ENCODE results near the gene ZFAND3.
"Not testable (repeated sequence)": the region's sequence is repeated elsewhere in the genome, so short reads cannot be mapped to it uniquely, and the experiment has no call there.

Gene ZFAND3

DNA sequence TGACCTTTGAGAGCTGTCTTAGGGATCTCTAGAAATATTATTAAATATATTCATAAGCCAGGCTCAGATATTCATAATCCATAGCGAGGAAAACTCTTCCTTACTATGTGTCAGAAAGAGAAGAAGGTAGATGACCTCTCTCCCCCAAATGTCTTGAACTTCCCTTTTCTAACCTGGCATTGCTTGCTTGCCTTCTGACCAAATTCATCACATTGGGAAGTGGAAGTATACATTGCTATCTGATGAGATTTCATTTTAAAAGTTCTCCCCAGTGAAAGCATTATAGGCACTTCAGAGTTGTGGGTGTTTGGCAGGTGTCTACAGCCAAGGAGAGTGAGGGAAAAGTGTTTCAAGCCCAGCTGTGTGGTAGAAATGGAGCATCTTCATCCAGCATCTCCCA lies 197.3 kb downstream of the ZFAND3 start:
- no peak for DNase-seq

DNA sequence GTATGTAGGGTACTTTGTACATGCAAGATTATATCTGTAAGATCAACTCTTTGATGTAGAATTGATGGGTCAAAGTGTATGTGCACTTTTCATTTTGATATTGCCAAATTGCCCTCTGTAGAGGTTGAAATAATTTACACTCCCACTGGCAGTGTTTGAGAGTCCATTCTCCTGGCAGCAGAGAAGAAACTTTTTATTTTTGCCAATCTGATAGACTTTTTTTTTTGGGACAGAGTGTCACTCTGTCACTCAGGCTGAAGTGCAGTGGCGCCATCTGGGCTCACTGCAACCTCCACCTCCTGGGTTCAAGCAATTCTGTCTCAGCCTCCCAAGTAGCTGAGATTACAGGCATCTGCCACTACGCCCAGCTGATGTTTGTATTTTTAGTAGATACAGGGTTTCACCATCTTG lies 199.2 kb downstream of the ZFAND3 start:
- DNase-seq = no peak

DNA sequence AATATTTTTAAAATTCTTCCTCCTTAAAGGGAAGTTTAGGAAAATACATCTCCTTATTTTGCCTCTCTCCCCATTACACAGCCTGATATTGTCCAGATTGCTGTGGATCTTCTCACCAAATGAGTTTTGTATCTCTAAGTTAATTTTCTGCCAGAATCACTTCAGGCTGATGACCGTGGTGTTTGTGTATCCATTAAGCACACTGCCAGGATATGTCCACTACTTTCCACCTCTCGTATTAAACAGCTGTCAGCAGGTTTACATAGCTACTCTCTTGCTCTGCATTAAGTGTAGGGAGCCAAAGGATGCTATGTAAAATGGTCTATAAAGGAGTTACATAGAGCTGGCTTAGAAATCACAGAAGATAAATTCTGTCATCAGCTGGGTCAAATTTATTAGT lies 201.1 kb downstream of the ZFAND3 start:
- no peak for DNase-seq

DNA sequence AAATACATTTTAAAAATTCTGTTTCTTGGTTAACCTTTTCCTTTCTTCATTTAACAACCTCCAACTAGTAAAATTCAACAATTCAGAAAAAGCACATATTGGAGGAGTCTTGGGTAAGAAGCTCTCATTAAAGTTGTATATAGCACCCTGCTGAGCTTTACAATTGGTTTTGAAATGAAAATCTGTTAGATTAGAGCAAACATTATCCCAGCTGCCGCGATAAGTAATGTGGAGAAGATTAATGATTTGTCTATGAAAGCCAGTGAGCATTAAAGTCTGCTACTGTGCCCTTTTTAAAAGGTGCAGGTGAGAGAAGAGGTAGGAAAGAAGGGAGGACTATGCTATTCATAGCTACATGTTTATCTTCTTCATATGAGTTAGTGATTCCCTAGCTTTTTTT lies 201.5 kb downstream of the ZFAND3 start:
- no peak for DNase-seq

DNA sequence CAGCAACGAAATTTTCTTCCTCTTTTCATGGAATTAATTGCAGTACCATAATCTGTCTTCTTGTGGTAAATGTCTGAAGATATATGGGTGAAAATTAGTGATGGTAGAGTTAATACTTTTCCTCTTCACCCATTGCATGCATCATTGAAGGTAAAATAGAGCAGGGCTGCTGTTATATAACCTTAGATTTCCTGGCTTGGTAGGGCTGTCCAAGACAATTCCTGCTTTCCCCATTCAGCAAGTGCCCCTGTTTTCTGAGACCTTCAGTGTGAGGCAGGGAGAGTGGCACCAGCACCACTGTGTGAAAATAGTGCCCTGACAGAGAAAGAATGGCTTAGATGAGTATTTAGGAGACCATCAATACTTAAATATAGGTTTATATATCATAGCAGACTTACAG lies 202.0 kb downstream of the ZFAND3 start:
- DNase-seq = no peak

DNA sequence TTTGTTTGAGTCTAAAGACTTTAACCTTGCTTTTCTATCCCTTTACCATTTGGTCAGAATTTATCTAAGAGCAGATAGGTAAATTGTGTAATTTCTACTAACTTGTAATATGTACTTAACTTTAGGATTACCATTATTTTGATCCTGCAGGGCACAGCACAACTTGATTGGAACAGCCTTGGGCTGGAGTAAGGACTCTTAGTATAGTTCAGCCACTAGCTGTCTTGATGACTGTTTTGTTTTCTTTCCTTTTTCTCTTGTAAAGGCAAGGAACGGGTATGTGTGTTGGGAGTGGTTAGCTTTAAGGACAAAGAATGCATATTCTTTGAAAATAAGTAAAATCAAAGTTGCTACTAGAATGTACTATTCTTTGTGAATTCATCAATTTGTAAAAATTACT lies 203.2 kb downstream of the ZFAND3 start:
- no peak for DNase-seq

DNA sequence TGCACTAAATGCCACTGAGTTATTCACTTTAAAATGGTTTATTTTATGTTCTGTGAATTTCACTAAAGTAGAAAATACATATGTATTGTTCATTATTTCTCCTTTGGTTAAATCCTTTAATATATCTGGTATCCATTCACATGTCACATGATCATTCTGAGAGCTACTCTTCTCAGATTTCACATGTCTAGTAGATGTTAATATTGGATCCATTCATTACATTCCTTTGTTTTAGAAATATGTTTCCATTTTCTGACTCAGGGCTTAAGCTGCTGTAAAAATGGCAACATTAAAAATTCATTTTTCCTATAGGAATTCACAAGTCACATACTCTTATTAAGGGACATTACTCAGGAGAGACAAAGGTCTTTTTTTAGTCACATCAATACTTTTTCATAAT lies 205.4 kb downstream of the ZFAND3 start:
- DNase-seq = no peak

DNA sequence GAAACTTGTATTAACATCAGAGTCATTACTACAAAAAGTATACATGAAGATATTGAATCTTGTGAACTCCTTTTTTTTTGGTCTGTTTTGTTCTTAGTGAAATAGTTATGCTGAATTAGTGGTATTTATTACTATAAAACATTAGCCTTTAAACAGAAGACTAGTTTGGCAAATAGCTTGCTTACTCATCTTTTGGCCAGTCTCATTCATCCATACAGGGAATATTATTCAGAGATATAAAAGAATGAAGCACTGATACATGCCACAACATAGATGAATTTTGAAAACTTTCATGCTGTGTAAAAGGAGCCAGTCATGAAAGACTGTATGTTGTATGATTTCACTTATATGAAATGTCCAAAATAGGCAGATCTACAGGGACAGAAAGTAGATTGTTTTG lies 205.9 kb downstream of the ZFAND3 start:
- DNase-seq = no peak

DNA sequence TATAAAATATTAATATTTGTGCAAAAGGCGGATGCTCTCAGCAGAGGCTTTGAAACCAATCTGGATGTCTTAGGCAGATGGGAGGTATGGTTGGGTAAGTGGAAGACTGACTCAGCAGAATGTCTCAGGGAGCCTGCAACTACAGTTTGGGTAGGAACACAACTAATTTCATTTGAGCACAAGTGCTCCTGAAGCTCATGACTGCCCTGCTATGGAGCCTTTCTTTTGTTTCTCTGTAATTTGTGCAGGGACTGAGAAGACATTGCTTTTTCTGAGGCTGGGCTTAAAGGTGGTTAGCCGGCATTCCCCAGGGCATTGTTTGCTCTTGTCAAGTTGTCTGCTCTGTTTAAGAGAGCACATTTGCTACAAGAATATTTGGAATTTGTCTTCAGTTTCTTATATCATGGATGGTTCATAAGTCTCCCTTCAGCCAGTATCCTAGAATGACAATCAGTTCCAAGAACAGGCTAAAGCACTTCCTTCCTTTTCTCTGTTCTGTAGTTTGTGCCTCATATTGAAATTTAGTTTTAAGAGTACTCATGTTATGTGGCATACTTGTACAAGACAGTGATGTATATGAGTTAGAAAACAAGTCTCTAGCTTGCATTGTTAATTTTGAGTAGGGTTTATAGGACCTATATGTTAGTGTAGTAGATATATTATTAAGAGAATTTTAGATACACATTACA lies 208.3 kb downstream of the ZFAND3 start:
- DNase-seq = no peak

DNA sequence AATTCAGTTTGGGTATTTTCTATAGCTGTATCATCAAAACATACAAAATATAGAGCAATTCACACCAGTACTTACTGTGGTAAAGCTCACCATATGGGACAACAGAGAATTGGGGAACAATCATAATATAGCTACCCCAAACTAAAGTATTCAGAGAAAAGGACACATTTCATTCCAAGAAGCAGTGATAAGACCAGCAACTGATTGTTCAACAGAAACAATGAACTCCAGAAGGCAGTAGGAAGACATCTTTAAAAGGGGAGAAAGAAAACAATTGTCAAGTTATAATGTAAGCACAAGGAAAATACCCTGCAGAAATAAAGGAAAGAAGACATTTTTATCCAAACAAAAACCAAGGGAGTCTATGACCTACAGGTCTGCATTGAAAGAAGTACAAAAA lies 210.9 kb downstream of the ZFAND3 start:
- no peak for DNase-seq

DNA sequence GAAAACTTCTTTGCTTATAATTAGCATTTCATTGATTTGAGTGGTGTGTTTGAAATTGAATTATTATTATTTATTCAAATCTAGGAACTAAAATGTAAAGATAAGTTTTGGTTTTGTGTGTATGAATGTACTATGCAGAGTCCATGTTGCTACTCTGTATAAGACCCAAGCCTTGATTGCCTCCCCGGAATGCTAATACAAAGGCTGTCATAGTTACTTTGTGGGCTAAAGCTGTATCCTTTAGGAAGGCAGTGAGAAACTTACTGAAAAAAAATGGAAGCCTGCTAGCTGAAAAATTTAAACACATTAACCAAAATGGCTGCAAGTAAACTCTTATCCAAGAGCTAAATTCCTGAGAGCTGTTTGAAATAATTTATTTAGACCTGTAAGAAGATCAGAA lies 213.3 kb downstream of the ZFAND3 start:
- DNase-seq = no peak

DNA sequence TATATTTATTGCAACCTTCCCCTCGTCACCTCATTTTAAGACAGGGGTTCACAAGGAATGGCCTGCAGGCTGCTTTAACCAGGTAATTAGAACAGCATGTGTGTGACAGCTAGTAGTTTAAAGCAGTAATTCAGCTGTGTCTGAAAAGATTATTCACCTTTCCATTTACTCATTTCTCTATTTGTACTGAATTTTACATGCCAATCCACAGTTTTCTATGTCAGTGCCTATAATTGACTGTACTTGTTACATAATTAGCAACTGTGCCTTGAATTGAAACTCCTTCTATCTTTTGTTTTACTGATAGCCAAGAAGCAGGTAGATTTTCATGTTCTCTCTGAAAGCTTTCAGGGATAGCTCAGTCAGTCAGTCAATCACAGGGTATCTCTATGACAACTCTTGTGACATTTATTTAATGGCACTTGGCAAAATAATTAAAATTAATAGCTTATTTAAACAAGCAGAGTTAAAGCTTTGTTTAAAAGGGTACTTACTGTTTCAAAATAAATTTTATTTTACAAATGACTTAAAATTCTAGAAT lies 214.0 kb downstream of the ZFAND3 start:
- no peak for DNase-seq

DNA sequence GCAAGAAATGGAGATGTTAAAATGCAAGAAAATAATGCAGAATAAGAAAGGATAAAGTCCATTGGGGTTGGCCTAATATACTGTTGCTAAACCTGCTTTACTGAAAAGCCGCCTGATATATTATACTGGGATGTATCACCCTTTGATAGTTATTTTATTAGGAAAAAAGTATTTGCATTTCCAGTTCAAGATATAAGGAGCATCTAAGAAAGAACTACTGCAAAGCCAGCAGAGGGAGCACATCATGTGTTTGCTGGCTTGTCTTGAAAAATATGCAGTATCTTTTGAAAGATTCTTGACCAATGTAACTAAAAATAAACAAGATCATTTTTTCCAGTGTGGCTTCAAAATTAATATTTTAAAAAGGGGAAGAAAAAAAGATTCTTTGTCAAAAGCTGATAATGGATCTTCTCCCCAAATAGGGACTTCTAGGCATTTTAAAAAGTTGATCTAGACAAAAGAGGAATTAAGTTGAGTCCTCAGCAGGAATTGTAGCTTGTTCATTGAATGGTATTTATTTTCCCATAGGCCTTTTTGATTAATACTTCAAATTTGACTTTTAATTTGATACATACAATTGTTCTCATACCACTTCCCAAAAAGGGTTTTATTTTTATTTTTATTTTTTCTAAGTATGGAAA lies 214.9 kb downstream of the ZFAND3 start:
- DNase-seq = no peak

DNA sequence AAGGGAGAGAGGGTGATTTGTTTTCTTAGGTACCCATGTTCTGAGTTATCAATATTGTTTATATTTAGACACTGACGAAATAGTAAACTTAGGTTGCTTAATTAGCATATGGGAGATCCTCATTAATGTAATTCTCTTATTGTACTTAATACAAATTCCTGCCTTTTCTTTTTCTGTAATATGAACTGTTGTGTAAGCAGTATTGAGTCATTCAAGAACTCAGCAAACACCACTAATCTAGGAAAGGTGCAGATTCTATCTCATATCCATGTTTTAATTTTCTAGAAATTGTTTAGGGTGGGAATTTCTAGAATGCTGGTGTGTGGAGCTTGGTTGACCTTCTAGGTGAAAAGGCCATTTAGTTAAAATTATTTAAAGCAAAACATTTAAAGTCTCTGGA lies 216.0 kb downstream of the ZFAND3 start:
- no peak for DNase-seq

DNA sequence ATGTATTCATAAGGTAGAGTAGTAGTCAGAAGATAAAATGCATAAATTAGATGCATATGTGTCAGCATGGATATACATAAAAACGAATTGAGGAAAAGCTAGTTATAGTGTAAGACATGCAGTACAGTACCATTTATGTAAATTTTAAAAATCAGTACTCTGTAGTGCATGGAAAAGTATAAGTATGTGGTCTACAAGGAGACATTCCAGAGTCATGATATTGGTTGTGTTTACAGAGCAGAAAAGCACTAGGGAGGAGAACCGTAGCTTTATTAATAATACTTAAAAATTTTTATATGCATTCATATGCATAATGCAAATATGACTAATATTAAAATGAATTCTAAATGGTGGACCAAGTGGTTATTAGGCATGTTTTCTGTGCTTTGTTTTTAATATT lies 220.0 kb downstream of the ZFAND3 start:
- no peak for DNase-seq

DNA sequence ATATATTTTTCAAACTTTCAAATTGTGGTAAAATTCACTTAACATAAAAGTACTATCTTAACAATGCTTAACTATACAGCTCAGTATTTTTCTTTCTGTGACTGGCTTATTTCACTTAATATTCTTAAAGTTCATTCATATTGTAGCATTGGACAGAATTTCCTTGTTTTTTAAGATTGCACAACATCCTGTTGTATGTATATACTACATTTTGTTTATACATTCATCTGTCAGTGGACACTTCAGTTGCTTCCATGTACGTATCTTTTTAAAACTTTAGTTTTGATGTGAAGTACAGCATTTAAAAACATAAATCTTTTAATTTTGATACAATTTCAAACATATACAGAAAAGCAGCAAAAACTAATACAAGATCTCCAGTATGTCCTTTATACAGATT lies 220.7 kb downstream of the ZFAND3 start:
- no peak for DNase-seq

DNA sequence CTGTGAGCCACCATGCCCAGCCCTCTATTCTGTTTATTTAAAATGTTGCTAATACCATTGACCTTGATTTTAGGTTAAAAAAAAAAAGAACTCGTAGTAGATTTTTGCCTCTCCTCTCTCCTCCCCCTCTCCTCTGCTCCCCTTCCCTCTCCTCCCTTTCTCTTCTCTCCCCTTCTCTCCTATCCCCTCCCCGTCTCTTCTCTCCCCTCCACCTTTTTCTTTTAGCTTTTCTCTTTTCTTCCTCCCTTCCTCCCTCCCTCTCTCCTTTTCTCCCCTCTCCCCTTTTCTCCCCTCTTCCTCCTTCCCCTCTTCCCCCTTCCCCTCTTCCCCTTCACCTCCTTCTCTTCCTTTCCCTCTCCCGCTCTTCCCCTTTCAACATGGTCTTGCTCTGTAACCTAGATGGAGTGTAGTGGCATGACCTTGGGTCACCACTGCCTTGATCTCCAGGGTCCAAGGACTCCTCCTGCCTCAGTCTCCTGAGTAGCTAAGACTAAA lies 223.8 kb downstream of the ZFAND3 start:
- no peak for DNase-seq

DNA sequence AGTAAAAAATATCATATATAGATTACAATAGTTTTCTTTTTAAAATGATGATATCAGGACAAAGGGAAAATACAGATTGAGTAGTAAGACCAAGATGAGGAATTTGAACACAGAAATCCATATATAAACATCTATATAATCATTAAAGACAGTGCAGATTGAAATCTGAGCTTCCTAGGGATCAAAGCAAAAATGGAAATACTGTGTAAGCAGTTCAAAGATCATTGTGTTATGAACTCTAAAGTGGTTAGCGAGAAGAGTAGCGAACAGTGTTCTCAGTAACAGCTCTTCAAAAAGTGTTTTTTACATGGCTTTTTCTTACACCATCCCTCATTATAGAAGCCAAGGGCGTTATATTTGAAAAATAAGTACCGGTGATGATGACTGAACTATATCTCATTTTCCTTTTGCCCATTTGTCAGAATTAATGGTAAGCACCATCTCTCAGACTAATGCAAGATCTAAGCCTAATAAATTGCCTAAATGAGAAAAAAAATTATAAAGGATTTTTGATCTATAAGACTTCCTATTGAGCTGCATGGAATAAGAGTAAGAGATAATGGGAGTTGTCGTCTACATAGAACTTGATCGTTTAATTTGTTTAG lies 226.3 kb downstream of the ZFAND3 start:
- DNase-seq = no peak

DNA sequence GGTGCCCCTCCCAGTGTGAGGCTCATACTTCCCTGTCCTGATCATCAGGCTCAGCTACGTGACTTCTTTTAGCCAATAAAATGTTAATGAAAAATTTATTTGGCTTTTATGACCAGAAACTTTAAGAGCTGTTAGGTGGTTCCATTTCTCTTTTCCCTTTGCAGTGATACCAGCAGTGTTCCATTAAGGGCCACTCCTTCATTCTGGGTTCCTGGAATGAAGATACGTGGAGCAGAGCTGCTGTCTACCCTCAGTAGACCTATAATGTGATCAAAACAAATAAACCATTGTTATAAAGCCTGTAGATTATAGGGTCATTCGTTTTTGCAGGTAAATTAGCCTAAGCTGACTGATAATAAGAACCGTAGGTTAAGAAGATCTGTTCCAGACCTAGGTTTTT lies 228.0 kb downstream of the ZFAND3 start:
- DNase-seq = no peak

DNA sequence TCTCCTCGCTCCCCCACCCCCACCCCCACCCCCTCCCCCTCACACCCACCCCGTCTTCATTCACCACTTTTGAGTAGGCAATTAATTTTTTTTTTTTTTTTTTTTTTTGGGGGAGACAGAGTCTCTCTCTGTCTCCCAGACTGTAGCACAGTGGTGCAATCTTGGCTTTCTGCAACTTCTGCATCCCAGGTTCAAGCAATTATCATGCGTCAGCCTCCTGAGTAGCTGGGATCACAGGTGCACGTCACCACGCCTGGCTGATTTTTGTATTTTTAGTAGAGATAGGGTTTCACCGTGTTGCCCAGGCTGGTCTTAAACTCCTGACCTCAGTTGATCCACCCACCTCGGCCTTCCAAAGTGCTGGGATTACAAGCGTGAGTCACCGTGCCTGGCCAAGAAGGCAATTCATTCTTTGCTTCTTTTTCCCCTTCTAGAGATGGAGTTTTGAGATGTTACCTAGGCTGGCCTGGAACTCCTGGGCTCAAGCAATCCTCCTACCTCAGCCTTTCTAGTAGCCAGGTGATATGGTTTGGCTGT lies 230.4 kb downstream of the ZFAND3 start:
- not testable (repeated sequence) for DNase-seq

DNA sequence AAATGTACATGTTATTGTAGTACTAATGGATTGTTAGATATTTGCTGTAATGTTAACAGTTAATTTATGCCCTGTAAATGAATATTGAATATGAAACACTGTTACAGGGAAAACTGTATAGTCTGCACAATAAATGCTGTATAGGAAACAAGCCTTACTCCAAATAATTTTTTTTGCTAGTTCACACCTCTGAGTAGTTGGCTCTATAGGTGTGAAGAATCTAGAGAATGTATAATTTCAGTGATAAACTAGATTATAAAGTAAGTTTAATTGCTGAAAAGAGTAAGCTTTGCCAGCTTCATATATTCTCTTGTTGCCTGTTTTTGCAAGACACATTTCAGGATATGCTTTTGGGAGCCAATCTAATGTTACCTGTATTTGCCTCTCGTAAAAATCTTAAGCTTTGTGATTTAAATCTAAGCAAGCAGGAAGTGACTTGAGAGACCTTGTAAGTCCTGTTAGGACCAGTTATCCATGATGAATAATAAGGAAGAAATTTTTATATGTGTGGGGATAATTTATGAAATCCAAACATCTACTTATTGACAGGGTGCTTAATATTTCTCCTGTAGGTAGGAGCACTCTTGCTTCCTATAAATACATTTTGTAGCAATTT lies 232.4 kb downstream of the ZFAND3 start:
- no peak for DNase-seq

DNA sequence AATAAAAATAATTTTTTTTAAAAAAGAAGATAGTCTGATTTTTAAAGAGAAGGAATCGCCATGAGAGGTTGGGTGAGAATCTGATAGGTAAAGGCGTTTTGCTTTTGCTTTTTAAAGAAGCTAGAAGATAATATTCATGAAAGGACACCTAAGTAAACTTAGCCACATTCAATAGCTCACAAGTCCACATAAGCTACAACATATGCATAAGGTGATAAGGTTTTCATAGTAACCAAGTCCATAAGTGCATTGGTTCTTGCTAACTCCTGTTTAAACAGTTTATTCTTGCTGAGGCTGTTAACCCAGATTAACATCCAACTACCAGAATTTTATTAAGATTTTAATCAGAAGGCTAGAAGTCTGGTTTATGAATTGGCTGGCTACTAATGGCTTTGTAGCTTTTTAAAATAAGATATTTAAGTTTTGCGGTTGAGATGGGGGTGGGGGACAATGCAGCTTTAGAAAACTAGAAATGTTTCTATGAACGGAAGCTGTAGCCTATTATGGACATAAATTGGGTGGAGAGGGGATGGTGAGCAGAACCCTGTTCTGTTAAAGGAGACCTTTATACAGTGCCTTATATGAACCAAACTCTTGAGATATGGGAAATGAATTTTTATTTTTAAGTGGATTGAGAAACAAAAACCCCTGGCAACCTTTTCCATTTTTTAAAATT lies 235.1 kb downstream of the ZFAND3 start:
- no peak for DNase-seq

DNA sequence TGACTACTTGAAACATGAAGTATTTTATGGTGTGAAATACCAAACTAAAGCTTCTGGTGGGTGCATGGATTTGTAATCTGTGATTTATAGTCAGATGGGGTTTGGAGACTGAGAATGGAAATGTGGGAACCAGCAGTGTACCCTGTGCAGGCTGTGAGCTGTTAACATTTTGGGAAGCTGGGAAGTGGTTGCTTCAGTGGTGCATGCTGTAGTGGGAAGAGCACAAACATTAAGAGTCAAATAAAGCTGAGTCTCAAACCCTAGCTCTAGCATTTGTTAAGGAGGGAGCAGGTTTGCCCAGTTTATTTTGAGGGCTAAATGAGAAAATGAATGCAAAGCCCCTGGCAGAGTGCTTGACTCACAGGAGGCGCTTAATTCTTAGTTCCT lies 235.7 kb downstream of the ZFAND3 start:
- no peak for DNase-seq
